GM15510 (cell line): Measurements from ENCODE around the gene PIP5K1C.

Source experiments
- POLR2A ChIP-seq: IDR thresholded peaks from 3 replicates; pipeline ENCODE4 v1.6.1; 2011; ENCODE audit warnings: borderline replicate concordance; ENCODE audit not compliant: insufficient read length; ENCODE audit errors: extremely low read depth

PIP5K1C gene

DNA sequence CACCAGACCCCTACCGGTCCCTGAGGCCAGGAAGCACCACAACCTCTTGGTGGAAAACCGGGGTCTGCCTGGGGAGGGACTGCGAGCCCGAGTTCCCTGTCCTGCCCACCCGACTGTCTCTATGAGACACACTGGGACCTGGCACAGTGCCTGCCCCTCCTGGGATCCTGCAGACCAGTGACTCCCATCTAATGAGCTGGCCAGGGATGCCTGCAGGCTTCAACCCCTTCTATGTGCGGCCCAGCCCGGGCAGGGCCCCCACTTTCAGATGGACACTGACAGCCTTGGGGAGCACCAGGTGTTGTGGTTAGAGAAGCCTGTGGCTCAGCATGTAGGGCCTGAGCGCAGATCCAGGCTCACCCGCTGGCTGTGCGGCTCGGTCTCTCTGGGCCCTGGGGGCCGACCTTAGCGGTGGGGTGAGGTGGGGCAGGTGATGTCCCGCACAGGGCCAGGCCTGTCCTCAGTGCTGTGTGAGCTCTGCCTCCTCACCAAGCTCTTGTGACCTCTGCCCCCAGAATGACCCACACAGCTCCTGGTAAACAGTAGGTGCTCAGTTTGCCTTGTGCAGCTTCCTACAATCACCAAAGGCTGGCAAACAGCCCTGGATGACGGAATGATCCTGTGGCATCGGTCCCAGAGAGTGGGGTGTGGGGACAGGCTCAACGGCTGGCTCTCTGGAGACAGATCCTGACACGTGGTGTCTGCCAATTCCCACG is 55.8 kb downstream of the PIP5K1C start:
- TF ChIP-seq POLR2A: no peak

- TF ChIP-seq POLR2A: no peak
Observed at GRCh38 chr19:3643674-3644313, 56.5 kb downstream of the PIP5K1C start.

DNA sequence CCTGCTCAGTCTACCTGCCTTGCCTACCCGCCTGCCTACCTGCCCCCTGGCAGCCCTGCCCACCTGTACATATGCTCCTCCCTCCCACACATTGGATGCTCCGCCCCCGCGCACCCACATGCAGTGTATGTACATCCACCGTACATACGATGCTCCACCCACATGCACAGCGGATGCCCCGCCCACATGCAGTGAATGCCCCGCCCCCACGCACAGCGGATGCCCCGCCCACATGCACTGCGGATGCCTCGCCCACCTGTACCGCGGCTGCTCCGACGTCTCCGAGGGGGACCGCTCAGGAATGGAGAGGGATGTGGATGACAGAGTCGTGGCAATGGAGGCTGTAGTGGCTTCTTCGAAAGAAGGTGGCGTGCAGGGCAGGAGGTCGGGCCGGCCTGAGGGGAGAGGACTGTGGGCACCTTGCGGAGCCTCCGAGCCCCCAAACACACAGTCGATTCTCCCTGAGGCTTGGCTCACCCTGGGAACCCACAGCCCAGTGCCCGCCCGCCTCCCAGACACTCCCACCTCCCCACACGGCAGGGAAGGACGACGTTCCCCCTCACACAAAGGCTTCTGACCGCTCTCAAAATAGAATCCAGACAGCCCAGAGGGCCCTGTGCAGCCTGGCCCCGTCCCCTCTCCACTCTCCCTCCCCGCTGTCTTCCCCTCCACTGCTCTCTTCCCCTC is 57.1 kb downstream of the PIP5K1C start:
- TF ChIP-seq POLR2A: no peak

DNA sequence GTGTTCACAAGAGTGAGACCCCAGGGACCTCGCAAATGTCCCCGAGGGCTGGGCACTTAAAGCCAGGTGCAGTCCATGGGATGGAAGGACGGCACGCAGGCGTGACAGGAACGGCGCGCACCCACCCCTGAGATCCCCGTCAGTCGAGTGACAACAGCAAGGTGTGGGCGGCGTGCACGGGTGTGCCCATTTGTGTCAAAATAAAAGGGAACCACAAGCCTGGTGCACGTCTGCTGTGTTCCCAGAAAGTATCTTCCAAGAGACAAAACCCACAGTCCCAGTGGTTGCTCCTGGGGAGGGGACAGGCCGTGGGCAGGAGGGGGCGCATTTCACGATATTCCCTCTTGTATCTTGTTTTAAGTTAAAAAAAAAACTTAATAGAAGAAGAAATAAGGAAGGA is 58.0 kb downstream of the PIP5K1C start:
- TF ChIP-seq POLR2A: no peak

- TF ChIP-seq POLR2A: no peak
Observed at GRCh38 chr19:3641515-3642269, 58.6 kb downstream of the PIP5K1C start.

DNA sequence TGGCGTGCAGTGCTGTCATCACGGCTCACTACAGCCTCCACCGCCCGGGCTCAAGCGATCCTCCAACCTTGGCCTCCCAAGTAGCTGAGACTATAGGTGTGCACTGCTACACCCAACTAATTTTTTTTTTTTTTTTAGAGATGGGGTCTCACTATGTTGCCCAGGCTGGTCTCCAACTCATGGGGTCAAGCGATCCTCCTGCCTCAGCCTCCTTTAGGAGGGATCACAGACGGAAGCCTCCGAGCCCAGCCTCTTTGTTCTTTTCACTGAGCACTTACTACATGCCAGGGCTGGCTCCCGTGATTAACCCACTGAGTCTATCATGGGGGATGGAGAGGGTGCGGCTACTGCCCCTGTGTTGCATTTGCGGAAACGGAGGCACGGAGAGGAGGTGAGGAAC is 60.8 kb downstream of the PIP5K1C start:
- TF ChIP-seq POLR2A: no peak

DNA sequence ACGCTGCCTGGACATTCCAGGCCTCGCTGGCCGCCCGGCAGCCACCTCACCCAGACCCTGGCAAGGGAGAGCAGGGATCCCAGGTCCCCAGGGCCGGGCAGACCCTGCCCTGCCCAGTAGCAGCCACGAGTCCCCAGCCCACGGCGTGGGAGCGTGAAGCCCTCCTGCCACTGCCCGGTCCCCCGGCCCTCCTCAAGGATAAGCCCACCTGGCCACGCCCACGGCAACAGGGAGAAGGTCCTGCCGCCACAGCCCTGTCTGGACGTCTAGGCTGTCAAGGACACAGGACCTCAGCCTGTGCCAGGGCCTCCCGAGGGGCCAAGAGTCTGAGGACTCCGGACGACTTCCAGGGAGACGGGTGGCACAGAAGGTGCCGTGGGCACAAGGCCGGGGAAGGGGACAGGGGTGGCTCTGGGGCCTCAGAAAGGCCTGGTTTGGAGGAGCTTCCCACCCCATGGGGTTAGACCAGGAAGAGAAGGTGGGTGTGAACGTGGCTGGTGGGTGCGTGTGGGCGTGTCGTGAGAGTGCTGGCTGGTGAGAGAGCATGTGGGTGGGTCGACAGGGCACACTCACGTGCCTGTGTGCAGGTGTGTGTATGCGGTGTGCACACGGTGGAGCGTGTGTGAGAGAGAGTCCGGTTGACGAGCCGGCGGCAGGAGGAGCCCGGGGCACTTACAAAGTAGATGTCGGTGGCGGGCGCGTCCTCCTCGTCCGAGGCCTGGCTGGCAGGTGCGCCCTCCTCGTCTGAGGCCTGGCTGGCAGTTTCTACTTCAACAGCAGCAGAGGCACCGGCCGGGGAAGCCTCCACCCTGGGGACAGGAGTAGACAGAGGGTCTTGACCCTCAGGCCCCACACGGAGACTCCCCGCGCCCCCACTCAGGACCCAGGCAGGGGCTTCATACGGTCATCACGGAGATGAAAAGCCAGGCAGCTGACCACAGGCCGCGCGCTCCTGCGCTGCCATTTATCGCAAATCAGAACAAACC is 61.8 kb downstream of the PIP5K1C start:
- no peak for TF ChIP-seq POLR2A

DNA sequence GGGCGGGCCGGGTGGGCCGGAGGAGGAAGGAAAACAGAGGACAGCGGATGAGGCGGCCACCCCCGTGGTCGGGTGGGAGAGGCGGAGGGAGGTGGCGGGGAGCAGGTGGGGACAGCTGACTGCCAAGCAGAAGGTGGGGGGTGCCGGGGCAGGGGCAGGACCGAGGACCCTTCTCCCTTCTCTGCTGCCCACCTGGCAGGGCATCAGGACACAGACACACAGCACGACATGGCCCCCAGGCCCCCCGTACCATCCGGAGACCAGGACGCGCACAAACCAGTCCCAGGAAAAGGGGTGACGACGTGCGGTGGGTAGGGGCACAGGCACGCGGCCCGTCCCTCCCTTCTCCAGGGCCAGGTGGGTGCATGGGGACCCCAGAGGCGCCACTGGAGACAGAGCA is 62.6 kb downstream of the PIP5K1C start:
- no peak for TF ChIP-seq POLR2A

DNA sequence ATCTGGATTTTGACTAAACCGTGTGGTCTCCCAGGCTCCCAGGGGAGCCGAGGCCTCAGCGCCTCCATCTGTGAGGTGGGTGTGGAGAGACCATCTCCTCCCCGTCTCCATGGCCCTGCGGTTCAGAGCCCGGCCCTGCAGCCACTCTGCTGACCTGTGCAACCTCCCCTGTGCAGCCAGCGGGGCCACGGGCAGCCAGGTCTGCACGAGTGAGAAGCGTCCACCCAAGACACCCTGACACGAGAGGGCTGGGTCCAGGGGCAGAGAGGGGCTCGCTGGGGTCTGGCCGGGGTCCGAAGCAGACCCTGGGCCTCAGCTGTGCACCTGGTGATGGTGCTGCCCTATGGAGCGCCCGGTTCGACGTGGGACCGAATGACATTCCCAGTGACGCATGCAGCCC is 63.3 kb downstream of the PIP5K1C start:
- no peak for TF ChIP-seq POLR2A

DNA sequence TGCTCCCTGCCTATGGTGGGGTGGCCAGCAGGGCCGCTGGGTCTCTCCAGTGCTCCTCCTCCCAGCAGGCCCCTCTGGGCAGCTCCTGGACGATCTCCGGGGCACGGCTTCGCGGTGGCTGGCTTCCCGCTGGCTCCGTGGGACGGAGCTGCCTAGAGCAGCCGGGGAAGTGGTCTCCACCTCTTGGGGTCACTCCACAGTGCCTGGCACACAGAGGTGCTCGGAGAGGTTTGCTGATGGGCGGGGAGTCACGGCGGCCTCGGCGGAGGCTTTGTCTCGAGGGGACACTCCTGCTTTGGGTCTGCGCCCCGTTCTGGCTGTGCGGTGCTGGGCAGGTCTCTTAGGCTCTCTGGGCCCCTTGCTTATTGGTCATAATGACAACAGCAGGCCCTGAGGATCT is 63.8 kb downstream of the PIP5K1C start:
- TF ChIP-seq POLR2A: no peak

- TF ChIP-seq POLR2A: no peak
Observed at GRCh38 chr19:3634496-3635045, 65.7 kb downstream of the PIP5K1C start.

GRCh38 chr19:3633559-3633988 is 66.7 kb downstream of the PIP5K1C start:
- TF ChIP-seq POLR2A: no peak

DNA sequence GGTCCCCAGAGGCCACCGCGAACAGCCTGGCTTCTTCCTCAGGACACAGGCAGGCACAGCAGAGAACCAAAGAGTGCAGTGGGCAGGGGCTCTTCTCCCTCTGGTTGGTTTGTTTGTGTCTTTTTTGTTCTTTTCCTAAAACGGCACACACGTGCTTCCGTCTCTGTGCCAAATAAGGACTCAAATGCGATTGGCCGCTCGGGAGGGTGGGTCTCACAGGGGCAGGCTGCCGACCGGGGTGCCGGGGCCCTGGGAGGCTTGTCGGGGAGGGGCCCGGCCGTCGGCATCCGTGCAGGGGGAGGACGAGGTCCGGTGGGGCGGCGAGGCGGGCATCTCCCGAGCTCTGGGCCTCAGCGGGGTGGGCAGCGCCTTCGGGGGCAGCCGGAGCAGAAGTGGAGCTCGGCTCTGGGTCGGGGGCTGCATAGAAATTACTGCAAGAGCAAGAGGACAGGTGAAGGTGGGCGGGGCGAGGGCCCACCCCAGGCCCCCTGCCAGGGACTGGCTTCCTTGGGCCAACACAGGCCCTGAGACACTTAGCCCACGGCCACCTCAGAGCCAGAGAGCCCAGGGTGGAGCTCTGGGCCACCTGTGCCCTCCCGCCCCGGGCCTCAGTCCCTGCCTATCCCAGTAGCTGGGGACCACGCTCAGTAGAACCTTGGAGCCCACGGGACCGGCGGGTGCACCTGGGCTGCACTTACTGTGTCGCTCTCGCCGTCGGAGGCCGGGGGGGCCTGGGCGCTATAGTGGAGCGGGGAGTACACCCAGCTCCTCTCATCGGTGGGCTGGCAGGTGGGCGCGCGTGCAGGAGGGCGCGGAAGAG is 67.3 kb downstream of the PIP5K1C start:
- TF ChIP-seq POLR2A: no peak
